Smooth muscle cell (in vitro differentiated cells): ENCODE data around the gene SLC12A5. TPM values are rescaled to one million over a fixed set of nuclear protein-coding genes. Genes with fewer than 3 reads are reported as not detected.

Experiments
- DNase-seq: peaks from one replicate; lab custom pipeline; 2025; ENCODE audit not compliant: unreplicated experiment; lab: John Stamatoyannopoulos, UW
- H2AFZ ChIP-seq: fragments of 200-600 bp; sonication (generic); 2 replicates; pipeline ENCODE4 v1.6.0; 2016; ENCODE audit warnings: antibody characterized with exemption, low read depth, mild to moderate bottlenecking
- H3F3A ChIP-seq: fragments of 200-600 bp; sonication (generic); 2 replicates; pipeline ENCODE4 v1.6.0; 2017; ENCODE audit warnings: antibody characterized with exemption, low read depth
- H3K27ac ChIP-seq: fragments of 200-600 bp; sonication (generic); 2 replicates; pipeline ENCODE4 v1.5.1; 2016; ENCODE audit warnings: low read depth, mild to moderate bottlenecking
- H3K27me3 ChIP-seq: fragments of 200-600 bp; sonication (generic); 2 replicates; pipeline ENCODE4 v1.6.1; 2016; ENCODE audit warnings: low read depth, mild to moderate bottlenecking
- H3K36me3 ChIP-seq: fragments of 200-600 bp; sonication (generic); 2 replicates; pipeline ENCODE4 v1.5.1; 2016; ENCODE audit warnings: low read depth
- H3K4me1 ChIP-seq: fragments of 200-600 bp; sonication (generic); 2 replicates; pipeline ENCODE4 v1.5.1; 2016; ENCODE audit warnings: low read depth
- H3K4me2 ChIP-seq: fragments of 200-600 bp; sonication (generic); 2 replicates; pipeline ENCODE4 v1.6.0; 2016; ENCODE audit warnings: mild to moderate bottlenecking
- H3K4me3 ChIP-seq: fragments of 200-600 bp; sonication (generic); 2 replicates; pipeline ENCODE4 v1.5.1; 2016; ENCODE audit warnings: mild to moderate bottlenecking
- H3K79me2 ChIP-seq: fragments of 200-600 bp; sonication (generic); 2 replicates; pipeline ENCODE4 v1.6.0; 2016; ENCODE audit warnings: low read depth, mild to moderate bottlenecking
- H3K9ac ChIP-seq: fragments of 200-600 bp; sonication (generic); 2 replicates; pipeline ENCODE4 v1.6.0; 2016; ENCODE audit warnings: low read depth
- H3K9me3 ChIP-seq: fragments of 200-600 bp; sonication (generic); replicated peaks from 2 replicates; pipeline ENCODE4 v1.5.1; 2016; ENCODE audit warnings: low read depth
- H4K20me1 ChIP-seq: fragments of 200-600 bp; sonication (generic); 2 replicates; pipeline ENCODE4 v1.6.0; 2016; ENCODE audit warnings: low read depth
- WGBS: methylation state at CpG from one replicate; pipeline ENCODE4 v1.1.7; 2016; ENCODE audit warnings: low lambda C conversion rate; 5-methylcytosine and 5-hydroxymethylcytosine counted together
- polyA plus RNA-seq: library from polyadenylated mRNA; unstranded; fragments of >200 nt; fragmentation: Nextera tagmentation; extraction: Ambion mirVana; gene quantifications from 2 replicates; pipeline ENCODE4 v1.2.1, GENCODE V29; 2016
- total RNA-seq: library from RNA; depleted of rRNA; stranded (reverse); fragments of >200 nt; gene quantifications from 2 replicates; pipeline ENCODE4 v1.2.3, GENCODE V29; 2014
- TF ChIP-seq, protein P1 (sequence below): fragments of 200-600 bp; sonication (generic); IDR thresholded peaks from 2 replicates; pipeline ENCODE4 v1.5.1; 2017; ENCODE audit warnings: borderline replicate concordance, mild to moderate bottlenecking, antibody characterized with exemption; ENCODE audit not compliant: insufficient read depth, poor library complexity, severe bottlenecking

Gene SLC12A5
- total and polyA plus RNA-seq, 2 experiments from 2014 or later: 0.40 to 1.3 TPM

- H3F3A ChIP-seq: no peaks in the 10 kb centered on the region
- DNase-seq: no peak
- peaks cover 10% of the 10 kb centered on the region for H3K27me3 ChIP-seq
- TF ChIP-seq, protein P1, sequence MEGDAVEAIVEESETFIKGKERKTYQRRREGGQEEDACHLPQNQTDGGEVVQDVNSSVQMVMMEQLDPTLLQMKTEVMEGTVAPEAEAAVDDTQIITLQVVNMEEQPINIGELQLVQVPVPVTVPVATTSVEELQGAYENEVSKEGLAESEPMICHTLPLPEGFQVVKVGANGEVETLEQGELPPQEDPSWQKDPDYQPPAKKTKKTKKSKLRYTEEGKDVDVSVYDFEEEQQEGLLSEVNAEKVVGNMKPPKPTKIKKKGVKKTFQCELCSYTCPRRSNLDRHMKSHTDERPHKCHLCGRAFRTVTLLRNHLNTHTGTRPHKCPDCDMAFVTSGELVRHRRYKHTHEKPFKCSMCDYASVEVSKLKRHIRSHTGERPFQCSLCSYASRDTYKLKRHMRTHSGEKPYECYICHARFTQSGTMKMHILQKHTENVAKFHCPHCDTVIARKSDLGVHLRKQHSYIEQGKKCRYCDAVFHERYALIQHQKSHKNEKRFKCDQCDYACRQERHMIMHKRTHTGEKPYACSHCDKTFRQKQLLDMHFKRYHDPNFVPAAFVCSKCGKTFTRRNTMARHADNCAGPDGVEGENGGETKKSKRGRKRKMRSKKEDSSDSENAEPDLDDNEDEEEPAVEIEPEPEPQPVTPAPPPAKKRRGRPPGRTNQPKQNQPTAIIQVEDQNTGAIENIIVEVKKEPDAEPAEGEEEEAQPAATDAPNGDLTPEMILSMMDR: no peak
- no peak overlapping the region for H2AFZ ChIP-seq
- 85% methylated on average over 8 of the region's 8 CpGs for WGBS
- H3K4me2 ChIP-seq: no peak overlapping the region
- no peaks in the 10 kb centered on the region for H4K20me1 ChIP-seq
- H3K9ac ChIP-seq: no peak overlapping the region
- H3K4me3 ChIP-seq: no peak overlapping the region
- H3K36me3 ChIP-seq: no peaks in the 10 kb centered on the region
- no peaks in the 10 kb centered on the region for H3K79me2 ChIP-seq
- H3K4me1 ChIP-seq: no peaks in the 10 kb centered on the region
- H3K27ac ChIP-seq: no peak overlapping the region
- H3K9me3 ChIP-seq: no peaks in the 10 kb centered on the region
Observed at GRCh38 chr20:46046588-46047310, 17.7 kb downstream of the SLC12A5 start.

GRCh38 chr20:46047821-46048220, 18.8 kb downstream of the SLC12A5 start:
- Histone ChIP-seq H3K4me3 (no peak overlapping the region), H3K27ac (no peak overlapping the region), H3K4me2 (no peak overlapping the region), H3K4me1 (no peaks in the 10 kb centered on the region), H3K9ac (no peak overlapping the region), H3K36me3 (no peaks in the 10 kb centered on the region), H3K9me3 (no peaks in the 10 kb centered on the region), H3K79me2 (no peaks in the 10 kb centered on the region), H3K27me3 (peaks cover 10% of the 10 kb centered on the region), H3F3A (no peaks in the 10 kb centered on the region), H4K20me1 (no peaks in the 10 kb centered on the region), H2AFZ (no peak overlapping the region)
- no peak for DNase-seq
- TF ChIP-seq, protein P1: no peak
- WGBS: 78% methylated on average over 8 of the region's 8 CpGs

GRCh38 chr20:46049190-46049589, 20.2 kb downstream of the SLC12A5 start:
- H3K27me3 ChIP-seq: peaks cover 14% of the 10 kb centered on the region
- 90% methylated on average over 4 of the region's 4 CpGs for WGBS
- no peak overlapping the region for H3K27ac ChIP-seq
- no peaks in the 10 kb centered on the region for H3K9me3 ChIP-seq
- H3K4me2 ChIP-seq: no peak overlapping the region
- no peaks in the 10 kb centered on the region for H3K36me3 ChIP-seq
- no peak overlapping the region for H3K9ac ChIP-seq
- no peak overlapping the region for H3K4me3 ChIP-seq
- no peaks in the 10 kb centered on the region for H3K4me1 ChIP-seq
- no peaks in the 10 kb centered on the region for H3K79me2 ChIP-seq
- H3F3A ChIP-seq: no peaks in the 10 kb centered on the region
- H2AFZ ChIP-seq: no peak overlapping the region
- H4K20me1 ChIP-seq: no peaks in the 10 kb centered on the region
- TF ChIP-seq, protein P1: no peak
- DNase-seq: no peak

DNA sequence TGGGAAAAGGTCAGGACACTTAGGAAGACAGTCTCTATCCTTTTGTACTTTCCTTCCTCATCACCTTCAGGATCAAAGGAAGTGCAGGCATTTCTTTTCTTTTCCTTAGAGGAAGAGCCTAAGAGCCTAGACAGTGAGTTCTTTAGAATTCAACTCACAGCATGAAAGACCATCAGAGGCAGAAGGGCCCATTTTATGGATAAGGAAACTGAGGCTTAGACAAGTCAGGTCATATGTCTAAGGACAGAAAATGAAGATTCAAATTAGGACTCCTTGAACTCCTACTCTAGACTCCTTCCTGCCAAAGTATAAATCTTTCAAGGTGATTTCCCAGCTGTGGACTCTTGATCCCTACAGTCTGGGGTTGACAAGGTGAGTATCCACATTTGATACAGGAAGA, 20.8 kb downstream of the SLC12A5 start:
- Histone ChIP-seq H4K20me1 (no peaks in the 10 kb centered on the region), H3K4me3 (no peak overlapping the region), H3K36me3 (no peaks in the 10 kb centered on the region), H3K27me3 (peaks cover 14% of the 10 kb centered on the region), H3K4me1 (no peaks in the 10 kb centered on the region), H3K4me2 (no peak overlapping the region), H3K9me3 (no peaks in the 10 kb centered on the region), H3F3A (no peaks in the 10 kb centered on the region), H3K9ac (no peak overlapping the region), H3K79me2 (no peaks in the 10 kb centered on the region), H3K27ac (no peak overlapping the region), H2AFZ (no peak overlapping the region)
- DNase-seq: no peak
- TF ChIP-seq, protein P1: no peak
